ENCODE data around the gene LCN1.

DNA sequence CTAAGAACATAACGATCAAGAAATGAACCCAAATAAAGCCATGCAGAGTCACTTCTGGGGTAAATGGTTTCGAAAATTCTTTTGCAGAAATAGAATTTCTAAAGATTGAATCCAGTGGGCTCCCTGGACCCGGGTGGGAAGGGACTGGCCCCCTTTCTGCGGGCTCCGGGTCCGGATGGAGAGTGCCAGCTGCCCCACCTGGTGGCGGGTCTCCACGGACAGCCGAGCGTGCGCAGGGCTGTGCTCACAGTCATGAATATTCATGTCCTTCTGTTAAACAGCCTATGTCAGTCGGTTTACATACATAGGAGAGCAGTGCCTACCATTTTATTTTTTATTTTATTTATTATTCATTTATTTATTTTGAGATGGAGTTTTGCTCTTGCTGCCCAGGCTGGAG lies 46.3 kb upstream of the LCN1 start:
- TF ChIP-seq, protein P1, sequence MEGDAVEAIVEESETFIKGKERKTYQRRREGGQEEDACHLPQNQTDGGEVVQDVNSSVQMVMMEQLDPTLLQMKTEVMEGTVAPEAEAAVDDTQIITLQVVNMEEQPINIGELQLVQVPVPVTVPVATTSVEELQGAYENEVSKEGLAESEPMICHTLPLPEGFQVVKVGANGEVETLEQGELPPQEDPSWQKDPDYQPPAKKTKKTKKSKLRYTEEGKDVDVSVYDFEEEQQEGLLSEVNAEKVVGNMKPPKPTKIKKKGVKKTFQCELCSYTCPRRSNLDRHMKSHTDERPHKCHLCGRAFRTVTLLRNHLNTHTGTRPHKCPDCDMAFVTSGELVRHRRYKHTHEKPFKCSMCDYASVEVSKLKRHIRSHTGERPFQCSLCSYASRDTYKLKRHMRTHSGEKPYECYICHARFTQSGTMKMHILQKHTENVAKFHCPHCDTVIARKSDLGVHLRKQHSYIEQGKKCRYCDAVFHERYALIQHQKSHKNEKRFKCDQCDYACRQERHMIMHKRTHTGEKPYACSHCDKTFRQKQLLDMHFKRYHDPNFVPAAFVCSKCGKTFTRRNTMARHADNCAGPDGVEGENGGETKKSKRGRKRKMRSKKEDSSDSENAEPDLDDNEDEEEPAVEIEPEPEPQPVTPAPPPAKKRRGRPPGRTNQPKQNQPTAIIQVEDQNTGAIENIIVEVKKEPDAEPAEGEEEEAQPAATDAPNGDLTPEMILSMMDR (IDR thresholded peaks at IDR 0.05) = no peak
- no peak for TF ChIP-seq POLR2A (IDR thresholded peaks at IDR 0.05)
